ENCODE data around the gene EGFL7. TPM values are rescaled to one million over a fixed set of nuclear protein-coding genes. Genes with fewer than 3 reads are reported as not detected.

Gene EGFL7
- polyA plus RNA-seq (2013, experiment 1 of 2), result 14.0 TPM
- 13.6 TPM for polyA plus RNA-seq (2013, experiment 2 of 2)

DNA sequence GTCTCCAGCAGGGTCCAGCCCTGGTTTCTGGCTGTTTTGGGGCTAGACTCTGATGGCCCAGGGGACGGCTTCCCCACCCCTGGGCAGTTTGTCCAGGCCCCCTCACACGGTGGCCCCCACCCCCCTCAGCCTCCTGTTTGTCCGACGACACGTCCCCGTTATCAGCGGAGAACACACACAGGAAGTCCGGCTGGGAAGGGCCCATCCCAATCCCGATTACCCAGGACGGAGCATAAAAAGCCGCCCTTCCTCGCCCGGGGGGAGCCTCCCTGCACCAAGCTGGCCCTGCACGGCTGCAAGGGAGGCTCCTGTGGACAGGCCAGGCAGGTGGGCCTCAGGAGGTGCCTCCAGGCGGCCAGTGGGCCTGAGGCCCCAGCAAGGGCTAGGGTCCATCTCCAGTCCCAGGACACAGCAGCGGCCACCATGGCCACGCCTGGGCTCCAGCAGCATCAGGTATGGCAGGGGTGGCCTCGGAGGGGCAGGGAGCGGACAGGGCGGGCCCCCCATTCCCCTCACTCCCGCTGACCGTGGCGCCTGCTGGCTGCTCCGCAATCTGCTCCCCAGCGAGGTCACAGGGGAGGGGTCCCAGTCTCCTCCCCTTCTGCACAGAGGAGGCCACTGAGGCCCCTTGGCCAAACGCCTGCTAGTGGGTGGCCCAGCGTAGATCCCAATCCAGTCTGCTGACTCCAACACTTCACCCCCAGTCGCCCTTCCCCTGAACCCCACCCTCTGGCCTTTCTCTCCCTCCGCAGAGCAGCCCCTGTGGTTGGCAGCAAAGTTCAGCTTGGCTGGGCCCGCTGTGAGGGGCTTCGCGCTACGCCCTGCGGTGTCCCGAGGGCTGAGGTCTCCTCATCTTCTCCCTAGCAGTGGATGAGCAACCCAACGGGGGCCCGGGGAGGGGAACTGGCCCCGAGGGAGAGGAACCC is at the start of gene EGFL7:
EGFL7 (plus strand) TSS at position 261 of the 926 bp plus-strand sequence. CDS start 5,367 bp downstream, outside the sequence.
- no peak within 1 kb of the TSS for H3K9ac ChIP-seq (ENCODE audit: low read length)
- H2BK120ac ChIP-seq (ENCODE audit: low read depth, low read length), result no peak within 1 kb of the TSS
- no CpG with 5 or more reads among the region's 38 CpGs for WGBS (ENCODE audit: extremely low coverage, insufficient coverage, low lambda C conversion rate)
- H2AK5ac ChIP-seq (ENCODE audit: low read length), result no peak within 1 kb of the TSS
- no peak within 1 kb of the TSS for H3K23ac ChIP-seq (ENCODE audit: low read length)
- H3K27me3 ChIP-seq (ENCODE audit: insufficient read depth, low read length, poor library complexity), result no peaks in the 10 kb centered on the region
- no peaks in the 10 kb centered on the region for H3K36me3 ChIP-seq (ENCODE audit: control insufficient read depth, insufficient read depth, low read length)
- no peak within 1 kb of the TSS for H3K4ac ChIP-seq (ENCODE audit: low read depth, low read length)
- no peak within 1 kb of the TSS for H3K4me3 ChIP-seq (ENCODE audit: low read length)
- no peak within 1 kb of the TSS for H3K4me2 ChIP-seq (ENCODE audit: low read length)
- H3K27ac ChIP-seq (ENCODE audit: low read depth, low read length), result no peak within 1 kb of the TSS
- no peak within 1 kb of the TSS for H4K8ac ChIP-seq (ENCODE audit: low read depth, low read length)
- no peak within 1 kb of the TSS for H2BK5ac ChIP-seq (ENCODE audit: low read length)
- H2BK15ac ChIP-seq (replicated peaks; ENCODE audit: low read depth), result no peak within 1 kb of the TSS
- no peaks in the 10 kb centered on the region for H3K79me2 ChIP-seq (ENCODE audit: control insufficient read depth, insufficient read depth, low read length)
- no peaks in the 10 kb centered on the region for H3K79me1 ChIP-seq (ENCODE audit: low read length)
- H3K18ac ChIP-seq (ENCODE audit: low read length), result no peak within 1 kb of the TSS
- no peaks in the 10 kb centered on the region for H3K4me1 ChIP-seq (ENCODE audit: control insufficient read depth, low read depth, low read length)
- H3K56ac ChIP-seq (ENCODE audit: low read length), result no peak within 1 kb of the TSS
- DNase-seq, result no peak
- no peak within 1 kb of the TSS for H4K5ac ChIP-seq (ENCODE audit: low read length)

DNA sequence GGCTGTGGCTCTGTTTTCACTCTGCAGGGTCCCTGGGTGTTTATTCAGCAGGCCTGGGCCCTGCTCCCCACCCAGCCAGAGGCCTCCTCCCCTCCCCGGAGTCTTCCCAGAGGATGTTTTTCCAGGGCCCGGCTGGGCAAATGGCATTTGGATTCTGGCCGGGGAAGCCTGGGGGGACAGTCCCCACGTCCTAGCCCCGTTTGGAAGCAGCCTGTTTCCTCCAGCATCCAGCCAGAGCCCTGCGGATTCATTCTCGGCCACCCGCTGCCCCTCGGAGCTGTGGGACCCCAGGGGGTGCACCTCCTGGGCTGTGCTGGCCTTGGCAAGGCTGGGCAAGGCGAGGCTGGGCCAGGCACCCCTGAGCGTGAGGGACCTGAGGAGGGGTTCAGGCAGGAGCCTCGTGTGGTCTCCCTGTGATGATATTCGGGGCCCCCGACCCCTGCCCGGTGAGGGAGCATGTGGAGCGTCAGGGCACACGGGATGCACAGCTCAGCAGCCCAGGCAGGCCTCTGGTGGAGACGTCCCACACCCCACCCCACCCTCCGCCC is 48.8 kb upstream of the EGFL7 start:
- Histone ChIP-seq H3K9ac (ENCODE audit: low read length) (no peak overlapping the region), H3K36me3 (ENCODE audit: control insufficient read depth, insufficient read depth, low read length) (no peaks in the 10 kb centered on the region), H4K8ac (ENCODE audit: low read depth, low read length) (no peak overlapping the region), H2BK15ac (replicated peaks; ENCODE audit: low read depth) (no peak overlapping the region), H4K5ac (ENCODE audit: low read length) (no peak overlapping the region), H2BK5ac (ENCODE audit: low read length) (no peak overlapping the region), H3K23ac (ENCODE audit: low read length) (no peak overlapping the region), H3K27ac (ENCODE audit: low read depth, low read length) (no peak overlapping the region), H3K4me1 (ENCODE audit: control insufficient read depth, low read depth, low read length) (no peaks in the 10 kb centered on the region), H3K56ac (ENCODE audit: low read length) (peak overlapping the region; percentile 49), H3K27me3 (ENCODE audit: insufficient read depth, low read length, poor library complexity) (no peaks in the 10 kb centered on the region), H3K79me2 (ENCODE audit: control insufficient read depth, insufficient read depth, low read length) (no peaks in the 10 kb centered on the region), H3K4ac (ENCODE audit: low read depth, low read length) (no peak overlapping the region), H3K79me1 (ENCODE audit: low read length) (no peaks in the 10 kb centered on the region), H3K4me3 (ENCODE audit: low read length) (no peak overlapping the region), H2AK5ac (ENCODE audit: low read length) (no peak overlapping the region), H2BK120ac (ENCODE audit: low read depth, low read length) (no peak overlapping the region), H3K18ac (ENCODE audit: low read length) (no peak overlapping the region), H3K4me2 (ENCODE audit: low read length) (no peak overlapping the region)
- no peak for DNase-seq
- WGBS (ENCODE audit: extremely low coverage, insufficient coverage, low lambda C conversion rate), result no CpG with 5 or more reads among the region's 19 CpGs

DNA sequence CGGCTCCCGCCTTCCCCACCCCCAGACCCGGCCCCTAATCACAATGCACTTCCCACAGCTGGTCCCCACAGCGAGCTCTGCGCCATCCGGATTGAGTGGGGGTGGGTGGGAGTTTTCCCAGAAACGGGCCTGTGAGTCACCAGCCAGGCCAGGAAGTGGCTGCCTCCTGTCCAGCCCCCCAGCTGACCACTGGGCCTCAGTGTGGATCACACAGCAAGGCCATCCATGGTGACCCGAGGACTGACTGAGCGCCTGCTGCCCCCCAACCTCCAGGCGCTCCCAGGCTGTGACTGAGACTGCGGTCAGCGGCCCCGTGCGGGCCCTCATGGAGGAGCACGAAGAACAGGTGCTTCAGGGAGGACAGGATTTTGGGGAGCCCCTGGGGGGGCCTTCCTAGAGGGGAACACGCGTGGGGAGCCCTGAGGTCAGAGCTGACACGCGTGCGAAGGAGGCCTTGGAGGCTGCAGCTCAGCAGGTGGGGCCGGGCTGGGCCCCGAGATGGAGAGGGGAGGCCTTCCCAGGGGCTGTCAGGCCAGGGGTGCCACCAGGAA is 48.3 kb upstream of the EGFL7 start:
- Histone ChIP-seq H3K27me3 (ENCODE audit: insufficient read depth, low read length, poor library complexity) (no peaks in the 10 kb centered on the region), H3K23ac (ENCODE audit: low read length) (no peak overlapping the region), H3K56ac (ENCODE audit: low read length) (no peak overlapping the region), H2BK15ac (replicated peaks; ENCODE audit: low read depth) (no peak overlapping the region), H4K5ac (ENCODE audit: low read length) (no peak overlapping the region), H2BK120ac (ENCODE audit: low read depth, low read length) (no peak overlapping the region), H3K27ac (ENCODE audit: low read depth, low read length) (no peak overlapping the region), H3K18ac (ENCODE audit: low read length) (no peak overlapping the region), H3K79me2 (ENCODE audit: control insufficient read depth, insufficient read depth, low read length) (no peaks in the 10 kb centered on the region), H2AK5ac (ENCODE audit: low read length) (no peak overlapping the region), H3K9ac (ENCODE audit: low read length) (no peak overlapping the region), H3K4me3 (ENCODE audit: low read length) (no peak overlapping the region), H2BK5ac (ENCODE audit: low read length) (no peak overlapping the region), H3K79me1 (ENCODE audit: low read length) (no peaks in the 10 kb centered on the region), H3K4ac (ENCODE audit: low read depth, low read length) (no peak overlapping the region), H3K36me3 (ENCODE audit: control insufficient read depth, insufficient read depth, low read length) (no peaks in the 10 kb centered on the region), H4K8ac (ENCODE audit: low read depth, low read length) (no peak overlapping the region), H3K4me1 (ENCODE audit: control insufficient read depth, low read depth, low read length) (no peaks in the 10 kb centered on the region), H3K4me2 (ENCODE audit: low read length) (no peak overlapping the region)
- DNase-seq, result no peak
- WGBS (ENCODE audit: extremely low coverage, insufficient coverage, low lambda C conversion rate), result no CpG with 5 or more reads among the region's 22 CpGs

DNA sequence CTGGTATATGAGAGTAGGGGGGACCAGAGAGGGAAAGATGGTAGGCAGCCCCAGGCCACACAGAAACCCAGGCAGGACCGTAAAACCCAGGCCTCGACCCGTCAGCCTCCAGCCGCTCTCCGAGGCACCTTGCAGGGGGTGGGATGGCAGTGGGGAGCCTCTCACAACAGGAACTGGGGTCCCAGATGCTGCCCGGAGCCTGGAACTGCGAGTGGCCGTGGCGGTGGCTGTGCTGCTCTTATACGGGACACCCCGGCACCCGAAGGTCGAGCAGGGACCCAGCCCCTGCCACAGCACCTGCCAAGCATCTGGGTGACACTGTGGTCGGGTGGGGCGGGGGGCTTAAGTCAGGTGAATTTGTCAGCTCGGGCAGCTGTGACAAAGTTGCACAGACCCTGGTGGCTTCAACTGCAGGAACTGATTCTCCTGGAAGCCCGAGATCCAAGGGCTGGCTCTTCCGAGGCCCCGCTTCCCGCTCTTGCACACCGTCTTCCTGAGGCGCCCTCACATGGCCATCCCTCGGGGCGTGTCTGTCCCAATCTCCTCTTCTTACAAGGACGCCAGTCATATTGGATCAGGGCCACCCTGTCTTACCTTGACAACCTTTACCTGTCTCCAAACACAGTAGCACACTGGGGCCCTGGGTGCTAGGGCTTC is 47.6 kb upstream of the EGFL7 start:
- H4K8ac ChIP-seq (ENCODE audit: low read depth, low read length), result no peak overlapping the region
- no CpG with 5 or more reads among the region's 25 CpGs for WGBS (ENCODE audit: extremely low coverage, insufficient coverage, low lambda C conversion rate)
- peak; percentile 71 for DNase-seq
- no peak overlapping the region for H3K4ac ChIP-seq (ENCODE audit: low read depth, low read length)
- no peaks in the 10 kb centered on the region for H3K79me2 ChIP-seq (ENCODE audit: control insufficient read depth, insufficient read depth, low read length)
- H3K4me2 ChIP-seq (ENCODE audit: low read length), result no peak overlapping the region
- no peaks in the 10 kb centered on the region for H3K27me3 ChIP-seq (ENCODE audit: insufficient read depth, low read length, poor library complexity)
- H2BK5ac ChIP-seq (ENCODE audit: low read length), result no peak overlapping the region
- no peaks in the 10 kb centered on the region for H3K79me1 ChIP-seq (ENCODE audit: low read length)
- H3K9ac ChIP-seq (ENCODE audit: low read length), result no peak overlapping the region
- H2AK5ac ChIP-seq (ENCODE audit: low read length), result no peak overlapping the region
- H4K5ac ChIP-seq (ENCODE audit: low read length), result no peak overlapping the region
- peak overlapping the region; percentile 38 for H3K56ac ChIP-seq (ENCODE audit: low read length)
- no peak overlapping the region for H2BK120ac ChIP-seq (ENCODE audit: low read depth, low read length)
- H3K36me3 ChIP-seq (ENCODE audit: control insufficient read depth, insufficient read depth, low read length), result no peaks in the 10 kb centered on the region
- no peak overlapping the region for H3K27ac ChIP-seq (ENCODE audit: low read depth, low read length)
- no peak overlapping the region for H3K23ac ChIP-seq (ENCODE audit: low read length)
- H3K18ac ChIP-seq (ENCODE audit: low read length), result no peak overlapping the region
- no peak overlapping the region for H3K4me3 ChIP-seq (ENCODE audit: low read length)
- no peak overlapping the region for H2BK15ac ChIP-seq (replicated peaks; ENCODE audit: low read depth)
- H3K4me1 ChIP-seq (ENCODE audit: control insufficient read depth, low read depth, low read length), result no peaks in the 10 kb centered on the region

DNA sequence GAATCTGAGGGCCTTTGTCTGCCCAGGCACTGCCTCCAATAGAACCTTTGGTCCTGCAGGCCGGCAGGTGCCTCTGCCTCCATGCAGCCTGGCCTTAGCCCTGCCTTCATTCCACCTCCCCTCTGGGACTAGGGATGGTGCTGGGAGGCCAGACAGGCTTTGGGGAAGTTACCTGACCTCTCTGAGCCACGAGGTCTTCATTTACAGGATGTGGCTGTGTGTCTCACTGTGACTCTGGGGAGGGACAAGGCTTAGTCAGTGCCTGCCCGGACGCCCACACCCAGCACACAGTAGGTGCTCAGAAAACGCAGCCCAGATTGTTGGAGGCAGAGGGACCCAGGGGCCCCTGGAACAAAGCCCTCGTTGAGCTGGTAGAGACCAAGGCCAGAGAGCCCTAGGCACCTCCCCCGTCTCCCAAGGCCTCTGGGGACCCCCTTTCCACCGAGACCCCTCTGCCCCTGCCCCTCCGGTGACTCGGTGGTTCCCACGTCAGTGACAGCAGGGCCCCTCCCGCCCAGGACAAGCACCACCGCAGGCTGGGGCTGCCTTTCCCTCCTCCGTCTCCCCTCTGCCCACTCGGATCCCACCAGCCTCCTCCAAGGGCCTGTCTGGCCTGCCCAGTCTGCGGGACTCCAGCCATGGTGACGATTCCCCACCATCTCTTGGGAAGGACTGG is 46.9 kb upstream of the EGFL7 start:
- H4K8ac ChIP-seq (ENCODE audit: low read depth, low read length), result no peak overlapping the region
- no peaks in the 10 kb centered on the region for H3K27me3 ChIP-seq (ENCODE audit: insufficient read depth, low read length, poor library complexity)
- DNase-seq, result peak; percentile 44
- H2BK5ac ChIP-seq (ENCODE audit: low read length), result no peak overlapping the region
- no peak overlapping the region for H4K5ac ChIP-seq (ENCODE audit: low read length)
- peak overlapping the region; percentile 38 for H3K56ac ChIP-seq (ENCODE audit: low read length)
- H3K4me1 ChIP-seq (ENCODE audit: control insufficient read depth, low read depth, low read length), result no peaks in the 10 kb centered on the region
- no peak overlapping the region for H3K27ac ChIP-seq (ENCODE audit: low read depth, low read length)
- H3K9ac ChIP-seq (ENCODE audit: low read length), result no peak overlapping the region
- H2BK15ac ChIP-seq (replicated peaks; ENCODE audit: low read depth), result no peak overlapping the region
- H3K4me2 ChIP-seq (ENCODE audit: low read length), result no peak overlapping the region
- H2AK5ac ChIP-seq (ENCODE audit: low read length), result no peak overlapping the region
- no peak overlapping the region for H3K23ac ChIP-seq (ENCODE audit: low read length)
- WGBS (ENCODE audit: extremely low coverage, insufficient coverage, low lambda C conversion rate), result no CpG with 5 or more reads among the region's 17 CpGs
- no peak overlapping the region for H2BK120ac ChIP-seq (ENCODE audit: low read depth, low read length)
- no peak overlapping the region for H3K4ac ChIP-seq (ENCODE audit: low read depth, low read length)
- no peaks in the 10 kb centered on the region for H3K79me1 ChIP-seq (ENCODE audit: low read length)
- no peak overlapping the region for H3K4me3 ChIP-seq (ENCODE audit: low read length)
- H3K79me2 ChIP-seq (ENCODE audit: control insufficient read depth, insufficient read depth, low read length), result no peaks in the 10 kb centered on the region
- H3K18ac ChIP-seq (ENCODE audit: low read length), result no peak overlapping the region
- H3K36me3 ChIP-seq (ENCODE audit: control insufficient read depth, insufficient read depth, low read length), result no peaks in the 10 kb centered on the region

Data from mesendoderm (in vitro differentiated cells).